B cell (primary cell): Measurements from ENCODE around the gene DOHH. TPM values are rescaled to one million over a fixed set of nuclear protein-coding genes. Genes with fewer than 3 reads are reported as not detected.

Source experiments
- ATAC-seq: fragments of 200-7000 bp; cut with Tn5 transposase; one replicate; pipeline ENCODE4 v1.10.0; 2021; ENCODE audit warnings: low read depth, mild to moderate bottlenecking, moderate number of reproducible peaks, moderate library complexity
- CTCF ChIA-PET: fragments of 350-600 bp; sonication (Branson Sonifier 250); formaldehyde crosslinking; loops from one replicate; lab custom pipeline; 2021; ENCODE audit warnings: antibody characterized with exemption, inconsistent platforms; lab: Charles Lee
- POLR2A ChIA-PET: fragments of 350-600 bp; sonication (Branson Sonifier 250); formaldehyde crosslinking; loops from one replicate; lab custom pipeline; 2021; ENCODE audit warnings: antibody characterized with exemption; lab: Charles Lee
- DNase-seq: peaks from one replicate; pipeline ENCODE4 v3.0.0; 2013
- H2AFZ ChIP-seq: 2 replicates; pipeline ENCODE4 v1.6.1; 2012; ENCODE audit warnings: mild to moderate bottlenecking, low read depth, low read length; ENCODE audit not compliant: insufficient read depth, poor library complexity, severe bottlenecking
- H3K27ac ChIP-seq, 2 donors: 1 replicate in 1 of 2; 2 replicates in 1 of 2; pipeline ENCODE4 v1.5.1; 2012 to 2013; ENCODE audit warnings: low read length in 2 of 2, mild to moderate bottlenecking in 2 of 2, moderate library complexity in 1 of 2
- H3K27me3 ChIP-seq, 4 experiments: fragments of 200-600 bp in 1 of 4; sonication (generic) in 1 of 4; replicated peaks in 1 of 4; 1 replicate in 2 of 4; 2 replicates in 2 of 4; pipeline versions ENCODE4 v1.6.1 to v1.7.0; 2013 to 2016; ENCODE audit warnings: low read length in 3 of 4, mild to moderate bottlenecking in 2 of 4, mixed read lengths in 1 of 4, moderate library complexity in 1 of 4; ENCODE audit not compliant: insufficient read depth in 4 of 4, control insufficient read depth in 3 of 4; ENCODE audit errors: control extremely low read depth in 1 of 4
- H3K36me3 ChIP-seq, 2 experiments: replicated peaks in 1 of 2; 1 replicate in 1 of 2; 2 replicates in 1 of 2; pipeline versions ENCODE4 v1.6.1 to v1.7.1; 2013; ENCODE audit warnings: low read length in 1 of 2; ENCODE audit not compliant: insufficient read depth in 2 of 2, control insufficient read depth in 1 of 2; ENCODE audit errors: control extremely low read depth in 1 of 2, extremely low read depth in 1 of 2
- H3K4me1 ChIP-seq, 2 donors: fragments of 200-600 bp in 1 of 2; sonication (generic) in 1 of 2; 1 replicate in 1 of 2; 2 replicates in 1 of 2; pipeline versions ENCODE4 v1.5.1 to v1.6.1; 2013 to 2017; ENCODE audit warnings: low read length in 2 of 2; ENCODE audit not compliant: control insufficient read depth in 2 of 2, insufficient read depth in 2 of 2
- H3K4me2 ChIP-seq: replicated peaks from 2 replicates; pipeline ENCODE3; 2012; ENCODE audit warnings: mild to moderate bottlenecking, low read depth, low read length; ENCODE audit not compliant: poor library complexity, severe bottlenecking
- H3K4me3 ChIP-seq, 5 experiments: fragments of 200-600 bp in 1 of 5; sonication (generic) in 1 of 5; 1 replicate in 3 of 5; 2 replicates in 2 of 5; pipeline versions ENCODE4 v1.5.1 to v1.7.0; 2011 to 2016; ENCODE audit warnings: low read length in 4 of 5, mild to moderate bottlenecking in 4 of 5, low read depth in 2 of 5, control low read depth in 1 of 5, moderate library complexity in 1 of 5; ENCODE audit not compliant: insufficient read depth in 1 of 5; ENCODE audit errors: control extremely low read depth in 1 of 5, extremely low read depth in 1 of 5
- H3K79me2 ChIP-seq: fragments of 200-600 bp; sonication (generic); one replicate; pipeline ENCODE4 v1.6.0; 2016; ENCODE audit warnings: low read length; ENCODE audit not compliant: control insufficient read depth, insufficient read depth
- H3K9ac ChIP-seq: fragments of 200-600 bp; sonication (generic); 2 replicates; pipeline ENCODE4 v1.6.1; 2017; ENCODE audit warnings: mild to moderate bottlenecking, low read length, moderate library complexity
- H3K9me3 ChIP-seq, 3 donors: one replicate each; pipeline versions ENCODE4 v1.6.1 to v1.7.1; 2013; ENCODE audit warnings: low read length in 2 of 3; ENCODE audit not compliant: control insufficient read depth in 2 of 3, insufficient read depth in 1 of 3; ENCODE audit errors: control extremely low read depth in 1 of 3
- H4K20me1 ChIP-seq: 2 replicates; pipeline ENCODE4 v1.6.0; 2012; ENCODE audit warnings: mild to moderate bottlenecking, low read length; ENCODE audit not compliant: insufficient read depth, control insufficient read depth, poor library complexity, severe bottlenecking
- H3K27ac Mint-ChIP-seq: one replicate; pipeline ENCODE4 v1.8.0; 2021; ENCODE audit warnings: mixed read lengths
- H3K27me3 Mint-ChIP-seq: one replicate; pipeline ENCODE4 v1.8.0; 2021; ENCODE audit warnings: mixed read lengths
- H3K4me1 Mint-ChIP-seq: one replicate; pipeline ENCODE4 v1.8.0; 2021; ENCODE audit warnings: mixed read lengths
- H3K4me3 Mint-ChIP-seq: one replicate; pipeline ENCODE4 v1.8.0; 2021; ENCODE audit warnings: mixed read lengths
- H3K9me3 Mint-ChIP-seq: one replicate; pipeline ENCODE4 v1.8.0; 2022; ENCODE audit warnings: mixed read lengths; ENCODE audit not compliant: insufficient read depth
- EZH2 ChIP-seq: IDR thresholded peaks from 2 replicates; pipeline ENCODE4 v1.6.1; 2012; ENCODE audit warnings: borderline replicate concordance, low read depth, mild to moderate bottlenecking, moderate library complexity, low read length; ENCODE audit not compliant: insufficient read depth, poor library complexity, severe bottlenecking
- WGBS: methylation state at CpG from one replicate; pipeline ENCODE4 v1.1.5; 2013; ENCODE audit warnings: missing lambda C conversion rate; ENCODE audit not compliant: insufficient coverage; 5-methylcytosine and 5-hydroxymethylcytosine counted together
- intact Hi-C: fragments of 100-400 bp; cut with micrococcal nuclease; formaldehyde crosslinking; loops from one replicate; pipeline ENCODE4 v1.10.0; 2022
- polyA plus RNA-seq: library from polyadenylated mRNA; depleted of rRNA; stranded (reverse); fragments of >200 nt; gene quantifications from 2 replicates; pipeline ENCODE4 v1.2.3, GENCODE V29; 2012
- total RNA-seq, 2 donors: library from RNA; stranded (reverse); fragments of 120-200 nt in 1 of 2; gene quantifications; 1 replicate in 1 of 2; 2 replicates in 1 of 2; pipeline versions ENCODE4 v1.2.3 to v1.2.4, GENCODE V29; 2013 to 2022
- TF ChIP-seq, protein P1 (sequence below): fragments of 200-600 bp; IDR thresholded peaks from one replicate; pipeline ENCODE4 v1.8.0; 2022; ENCODE audit warnings: antibody characterized with exemption, mild to moderate bottlenecking

Gene DOHH
- total and polyA plus RNA-seq, 2 donors (not counting 1 experiment from before 2014, with no cell fraction given): 6.6 to 8.6 TPM

GRCh38 chr19:3512562-3513228, 12.2 kb upstream of the DOHH start:
- intact Hi-C loops: no loop called here
- Histone ChIP-seq H3K9me3 (peaks cover 0 to 5% (median 0%) of the 10 kb centered on the region in 3 donors), H3K27me3 (no peaks in the 10 kb centered on the region), H4K20me1 (peaks cover 91% of the 10 kb centered on the region), H3K36me3 (peaks cover 0 to 39% of the 10 kb centered on the region in 2 experiments), H3K4me2 (no peak overlapping the region), H3K4me1 (peaks cover 11 to 23% of the 10 kb centered on the region in 2 donors), H3K79me2 (peaks cover 98% of the 10 kb centered on the region), H2AFZ (no peak overlapping the region), H3K4me3 (no peak overlapping the region), H3K9ac (no peak overlapping the region), H3K27ac (no peak overlapping the region)
- Mint-ChIP-seq H3K27me3 (no peaks in the 10 kb centered on the region), H3K4me1 (peaks cover 58% of the 10 kb centered on the region), H3K27ac (no peak overlapping the region), H3K9me3 (no peaks in the 10 kb centered on the region), H3K4me3 (no peak overlapping the region)
- CTCF ChIA-PET: no interaction called here
- TF ChIP-seq, protein P1, sequence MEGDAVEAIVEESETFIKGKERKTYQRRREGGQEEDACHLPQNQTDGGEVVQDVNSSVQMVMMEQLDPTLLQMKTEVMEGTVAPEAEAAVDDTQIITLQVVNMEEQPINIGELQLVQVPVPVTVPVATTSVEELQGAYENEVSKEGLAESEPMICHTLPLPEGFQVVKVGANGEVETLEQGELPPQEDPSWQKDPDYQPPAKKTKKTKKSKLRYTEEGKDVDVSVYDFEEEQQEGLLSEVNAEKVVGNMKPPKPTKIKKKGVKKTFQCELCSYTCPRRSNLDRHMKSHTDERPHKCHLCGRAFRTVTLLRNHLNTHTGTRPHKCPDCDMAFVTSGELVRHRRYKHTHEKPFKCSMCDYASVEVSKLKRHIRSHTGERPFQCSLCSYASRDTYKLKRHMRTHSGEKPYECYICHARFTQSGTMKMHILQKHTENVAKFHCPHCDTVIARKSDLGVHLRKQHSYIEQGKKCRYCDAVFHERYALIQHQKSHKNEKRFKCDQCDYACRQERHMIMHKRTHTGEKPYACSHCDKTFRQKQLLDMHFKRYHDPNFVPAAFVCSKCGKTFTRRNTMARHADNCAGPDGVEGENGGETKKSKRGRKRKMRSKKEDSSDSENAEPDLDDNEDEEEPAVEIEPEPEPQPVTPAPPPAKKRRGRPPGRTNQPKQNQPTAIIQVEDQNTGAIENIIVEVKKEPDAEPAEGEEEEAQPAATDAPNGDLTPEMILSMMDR: no peak
- no peak for TF ChIP-seq EZH2
- 96% methylated on average over 9 of the region's 17 CpGs for WGBS
- POLR2A ChIA-PET: no interaction called here
- ATAC-seq (no peak), DNase-seq (no peak)

GRCh38 chr19:3511506-3512251, 11.2 kb upstream of the DOHH start:
- Histone ChIP-seq H3K4me2 (no peak overlapping the region), H3K79me2 (peaks cover 99% of the 10 kb centered on the region), H3K4me3 (no peak overlapping the region), H3K4me1 (peaks cover 16 to 20% of the 10 kb centered on the region in 2 donors), H3K27ac (no peak overlapping the region), H2AFZ (no peak overlapping the region), H3K9ac (no peak overlapping the region), H3K9me3 (peaks cover 0 to under 1% (median 0%) of the 10 kb centered on the region in 3 donors), H4K20me1 (peaks cover 88% of the 10 kb centered on the region), H3K27me3 (no peaks in the 10 kb centered on the region), H3K36me3 (peaks cover 0 to 39% of the 10 kb centered on the region in 2 experiments)
- ChIA-PET POLR2A (no interaction called here), CTCF (no interaction called here)
- H3K27me3 Mint-ChIP-seq: no peaks in the 10 kb centered on the region
- no peak overlapping the region for H3K4me3 Mint-ChIP-seq
- ATAC-seq (no peak), DNase-seq (no peak)
- 96% methylated on average over 24 of the region's 26 CpGs for WGBS
- H3K9me3 Mint-ChIP-seq: no peaks in the 10 kb centered on the region
- no peak overlapping the region for H3K27ac Mint-ChIP-seq
- H3K4me1 Mint-ChIP-seq: peaks cover 62% of the 10 kb centered on the region
- intact Hi-C loops: no loop called here
- no peak for TF ChIP-seq EZH2
- TF ChIP-seq, protein P1: no peak
